NCI-H2107 (cell line): Measurements from ENCODE around the gene POLR1C.
"Not testable (repeated sequence)": the region's sequence is repeated elsewhere in the genome, so short reads cannot be mapped to it uniquely, and the experiment has no call there.

ENCODE experiments used
- DNase-seq: peaks from one replicate; lab custom pipeline; 2025; lab: John Stamatoyannopoulos, UW

POLR1C gene

DNA sequence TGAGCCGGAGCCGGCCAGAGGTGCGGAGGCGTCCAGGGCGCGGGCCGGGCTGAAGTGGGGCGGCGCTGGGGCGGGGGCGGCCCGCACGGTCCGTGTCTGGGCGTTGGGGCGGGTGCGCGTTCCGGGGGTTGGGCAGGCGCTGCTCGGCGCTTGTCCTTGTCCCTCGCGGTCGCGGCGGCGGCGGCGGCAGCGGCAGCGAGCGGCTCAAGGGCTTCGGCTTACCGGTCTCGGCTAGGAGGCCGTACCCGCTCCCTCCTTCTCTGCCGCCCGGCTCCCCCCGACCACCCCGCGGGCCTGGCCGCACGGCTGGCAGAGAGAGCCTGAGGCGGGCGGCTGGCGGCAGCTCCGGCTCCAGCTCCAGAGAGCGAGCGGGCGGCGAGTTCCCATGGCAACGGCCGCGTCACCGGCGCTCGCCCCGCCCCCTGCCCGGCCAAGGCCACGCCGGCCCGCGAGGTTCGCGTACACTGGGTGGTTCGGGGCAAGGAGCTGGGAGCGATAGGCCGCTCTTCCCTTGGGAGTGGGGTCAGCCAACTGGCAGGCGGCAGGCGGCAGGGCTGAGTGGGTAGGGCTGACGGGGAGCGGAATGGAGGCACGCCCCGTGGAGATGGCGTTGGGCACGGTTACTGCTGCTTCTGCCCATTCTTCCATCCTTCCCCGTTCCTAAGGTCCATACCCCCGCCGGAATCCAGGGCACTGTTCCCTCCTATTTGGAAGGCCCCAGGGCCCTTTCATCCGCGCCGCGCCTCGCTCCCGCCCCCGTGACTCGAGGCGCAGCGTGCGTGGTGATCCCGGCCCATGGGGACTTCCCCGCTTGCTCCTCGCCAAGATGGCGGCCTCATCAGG, 6.7 kb upstream of the POLR1C start, which contains the start of gene LRRC73:
LRRC73 (minus strand) TSS at position 363 of the 843 bp plus-strand sequence. CDS start 561 bp downstream, outside the sequence.
- DNase-seq, result peak; percentile 13

DNA sequence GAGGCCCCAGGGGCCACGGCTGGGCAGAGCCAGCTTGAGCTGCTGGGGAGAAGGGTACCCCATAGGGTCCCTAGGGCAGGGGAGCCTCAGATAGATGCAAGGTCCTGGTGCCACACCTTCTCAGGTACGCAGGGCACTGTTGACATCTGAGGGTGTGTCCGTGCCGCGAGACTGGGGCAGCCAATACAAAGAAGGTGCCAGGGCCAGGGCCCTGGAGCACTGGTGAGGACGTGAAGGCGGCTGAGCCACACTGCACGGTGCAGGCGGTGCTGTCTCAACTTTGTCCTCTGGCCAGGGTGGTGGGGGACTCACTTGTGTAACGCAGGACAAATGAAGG, 6.1 kb upstream of the POLR1C start:
- DNase-seq, result no peak

GRCh38 chr6:43511824-43512415, 5.0 kb upstream of the POLR1C start:
- no peak for DNase-seq

- no peak for DNase-seq
These were observed 1.1 kb upstream of the POLR1C start for GRCh38 chr6:43515808-43516207.

- no peak for DNase-seq
These were observed 557 bp upstream of the POLR1C start for GRCh38 chr6:43516367-43516696.

- DNase-seq, result no peak
These were observed 842 bp downstream of the POLR1C start for GRCh38 chr6:43517505-43518357.

GRCh38 chr6:43520097-43520496, 3.2 kb downstream of the POLR1C start:
- no peak for DNase-seq

GRCh38 chr6:43521836-43522235, 4.9 kb downstream of the POLR1C start:
- no peak for DNase-seq

DNA sequence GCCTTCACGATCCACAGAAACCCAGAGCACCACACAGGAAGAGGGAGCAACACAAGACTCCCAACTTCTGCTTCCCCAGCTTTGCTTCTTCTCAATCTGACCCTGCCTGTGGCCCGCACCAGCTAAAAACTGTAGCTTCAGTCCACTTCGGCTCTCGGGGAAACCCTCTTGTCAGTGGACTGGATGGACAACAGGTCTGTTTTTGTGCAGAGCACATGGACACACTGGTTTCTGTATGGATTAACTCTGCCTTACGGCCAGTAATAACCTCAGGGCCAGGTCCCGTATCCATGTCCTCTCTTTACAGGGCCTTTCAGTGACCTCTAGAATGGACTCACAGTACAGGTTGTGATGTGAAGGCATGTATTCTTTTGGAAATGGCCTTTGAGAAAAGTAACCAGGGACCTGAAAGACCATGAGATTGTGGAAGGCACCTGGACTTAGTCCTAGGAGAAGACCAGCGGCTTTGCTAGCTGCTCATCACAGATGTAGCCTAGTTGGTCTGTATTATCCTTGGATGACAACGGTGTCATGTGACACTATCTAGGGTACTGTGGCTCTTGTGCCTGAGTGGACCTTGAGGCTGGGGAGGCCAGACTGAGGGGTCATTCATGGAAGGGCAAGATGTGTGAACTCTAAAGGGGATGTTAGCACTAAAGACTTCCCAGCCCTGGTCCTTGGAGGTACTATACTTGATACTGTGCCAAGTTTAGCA, 5.8 kb downstream of the POLR1C start:
- no peak for DNase-seq

- DNase-seq, result no peak
These were observed 6.4 kb downstream of the POLR1C start for GRCh38 chr6:43523284-43523683.

DNA sequence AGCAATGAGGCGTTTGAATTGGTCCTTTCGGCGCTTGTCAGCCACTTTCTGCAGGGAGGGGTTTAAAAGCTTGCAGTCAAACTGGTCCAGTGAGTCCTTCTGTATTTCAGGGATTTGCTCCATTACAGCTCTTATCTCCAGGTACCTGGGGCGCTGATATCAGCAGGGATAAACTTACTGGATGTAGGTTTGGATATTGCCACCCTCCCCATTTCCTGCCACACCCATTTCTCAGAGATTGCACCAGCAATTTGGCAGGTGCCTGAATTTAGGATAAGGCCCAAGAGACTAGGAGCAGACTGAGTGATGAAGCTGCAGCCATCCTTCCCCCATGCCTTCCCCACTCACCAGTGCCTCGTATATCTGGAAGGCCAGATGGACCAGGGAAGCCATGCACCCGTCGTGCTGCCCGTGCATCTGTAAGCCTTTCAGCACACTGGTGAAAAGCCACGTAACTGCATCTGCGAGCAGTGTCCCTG, 7.6 kb downstream of the POLR1C start:
- no peak for DNase-seq

GRCh38 chr6:43532201-43532600, 15.3 kb downstream of the POLR1C start:
- DNase-seq, result no peak

- DNase-seq, result not testable (repeated sequence)
These were observed 22.1 kb downstream of the POLR1C start for GRCh38 chr6:43538986-43539385.

- not testable (repeated sequence) for DNase-seq
These were observed 22.5 kb downstream of the POLR1C start for GRCh38 chr6:43539409-43539808.

GRCh38 chr6:43540507-43540906, 23.6 kb downstream of the POLR1C start:
- DNase-seq, result no peak

- DNase-seq, result no peak
These were observed 25.0 kb downstream of the POLR1C start for GRCh38 chr6:43541774-43542471.

DNA sequence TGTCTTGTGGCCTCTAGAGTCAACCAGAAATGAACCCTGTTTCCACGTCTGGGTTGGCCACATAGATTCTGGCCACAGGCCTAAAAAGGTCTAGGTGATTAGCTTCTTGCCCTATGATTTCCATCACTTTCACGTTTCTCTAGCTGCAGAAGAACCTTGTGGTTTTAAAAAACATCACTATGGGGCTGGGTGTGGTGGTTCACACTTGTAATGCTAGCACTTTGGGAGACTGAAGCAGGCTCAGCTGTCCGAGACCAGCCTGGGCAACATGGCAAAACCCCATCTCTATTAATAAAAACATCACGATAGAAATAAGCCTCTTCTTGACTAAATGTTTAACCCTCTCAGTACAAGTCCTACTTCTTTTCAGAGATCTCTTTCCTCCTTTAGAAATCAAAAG, 27.6 kb downstream of the POLR1C start:
- no peak for DNase-seq

DNA sequence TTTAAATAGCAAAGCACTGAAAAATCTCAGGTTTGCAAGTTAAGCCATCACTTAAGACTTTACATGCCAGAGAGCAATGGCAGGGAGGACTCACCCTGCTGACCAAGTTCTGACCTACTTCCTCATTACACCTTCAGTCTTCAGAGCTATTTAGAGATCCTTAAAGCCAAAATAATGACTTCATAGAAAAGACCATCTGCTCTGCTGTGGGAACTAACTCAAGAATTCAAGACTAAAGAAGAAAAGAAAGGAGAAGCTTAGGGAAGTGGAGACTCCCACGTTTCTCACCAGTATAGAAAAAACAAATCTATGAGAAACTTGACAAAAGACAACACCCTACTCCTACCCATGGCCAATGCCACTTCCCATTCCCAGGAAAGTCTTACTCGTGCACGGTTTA, 30.3 kb downstream of the POLR1C start:
- no peak for DNase-seq

DNA sequence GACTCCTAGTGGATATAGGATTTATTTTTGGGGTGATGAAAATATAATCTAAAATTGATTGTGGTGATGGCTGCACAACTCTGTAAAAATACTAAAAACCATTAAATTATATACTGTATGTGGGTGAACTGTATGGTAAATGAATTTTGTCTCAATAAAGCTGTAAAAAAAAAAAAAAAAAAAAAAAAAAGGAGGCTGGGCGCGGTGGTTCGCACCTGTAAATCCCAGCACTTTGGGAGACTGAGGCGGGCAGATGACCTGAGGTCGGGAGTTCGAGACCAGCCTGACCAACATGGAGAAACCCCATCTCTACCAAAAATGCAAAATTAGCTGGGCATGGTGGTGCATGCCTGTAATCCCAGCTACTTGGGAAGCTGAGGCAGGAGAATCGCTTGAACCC, 40.7 kb downstream of the POLR1C start:
- not testable (repeated sequence) for DNase-seq

- DNase-seq, result no peak
These were observed 42.4 kb downstream of the POLR1C start for GRCh38 chr6:43559328-43559727.

GRCh38 chr6:43570876-43571441, 54.1 kb downstream of the POLR1C start:
- no peak for DNase-seq
